Activated effector memory CD4-positive, alpha-beta T cell treated with Interleukin-2 at 50 U/mL for 16 hours (primary cell): ENCODE data around the gene TMPRSS9.

Source experiments
- DNase-seq: peaks from one replicate; pipeline ENCODE4 v3.0.0-alpha.2; 2020

TMPRSS9 gene

GRCh38 chr19:2424686-2425621 lies 64.9 kb downstream of the TMPRSS9 start:
- DNase-seq = no peak

GRCh38 chr19:2425622-2426581 lies 65.8 kb downstream of the TMPRSS9 start:
- DNase-seq = no peak

- no peak for DNase-seq
Measured at GRCh38 chr19:2426611-2427428, 66.8 kb downstream of the TMPRSS9 start.

- DNase-seq = peak; percentile 95
Measured at GRCh38 chr19:2427429-2428320, 67.6 kb downstream of the TMPRSS9 start, which contains the start of gene TIMM13. TIMM13 (minus strand) TSS chr19:2427586; CDS start chr19:2427533, 53 bp downstream.

GRCh38 chr19:2428321-2428690 lies 68.2 kb downstream of the TMPRSS9 start:
- DNase-seq = no peak

GRCh38 chr19:2428756-2429711 lies 69.0 kb downstream of the TMPRSS9 start:
- no peak for DNase-seq

GRCh38 chr19:2429917-2430535 lies 70.0 kb downstream of the TMPRSS9 start:
- DNase-seq = no peak

GRCh38 chr19:2431318-2432055 lies 71.4 kb downstream of the TMPRSS9 start:
- DNase-seq = no peak

- DNase-seq = no peak
Measured at GRCh38 chr19:2432131-2432848, 72.2 kb downstream of the TMPRSS9 start.

GRCh38 chr19:2433854-2434253 lies 73.8 kb downstream of the TMPRSS9 start:
- no peak for DNase-seq

- no peak for DNase-seq
Measured at GRCh38 chr19:2434267-2434666, 74.2 kb downstream of the TMPRSS9 start.

- DNase-seq = no peak
Measured at GRCh38 chr19:2434721-2435265, 74.7 kb downstream of the TMPRSS9 start.

GRCh38 chr19:2436384-2436783 lies 76.3 kb downstream of the TMPRSS9 start:
- DNase-seq = no peak

- DNase-seq = no peak
Measured at GRCh38 chr19:2436926-2437325, 76.9 kb downstream of the TMPRSS9 start.

GRCh38 chr19:2438178-2438577 lies 78.1 kb downstream of the TMPRSS9 start:
- DNase-seq = no peak

- no peak for DNase-seq
Measured at GRCh38 chr19:2440515-2440914, 80.5 kb downstream of the TMPRSS9 start.

- no peak for DNase-seq
Measured at GRCh38 chr19:2441096-2441752, 81.2 kb downstream of the TMPRSS9 start.
